HL-60/S4 treated with phorbol 12-myristate 13-acetate at 8.2 ng/mL for 4 days and 3 days (cell line): ENCODE results near the gene CASS4.
"Not testable (repeated sequence)": the region's sequence is repeated elsewhere in the genome, so short reads cannot be mapped to it uniquely, and the experiment has no call there.

Experiments
- in situ Hi-C: fragments of 300-500 bp; cut with MboI; formaldehyde crosslinking; loops from 2 replicates; pipeline ENCODE4 v1.15.0; 2022; ENCODE audit warnings: low sequenced_read_pairs

The CASS4 gene, protein sequence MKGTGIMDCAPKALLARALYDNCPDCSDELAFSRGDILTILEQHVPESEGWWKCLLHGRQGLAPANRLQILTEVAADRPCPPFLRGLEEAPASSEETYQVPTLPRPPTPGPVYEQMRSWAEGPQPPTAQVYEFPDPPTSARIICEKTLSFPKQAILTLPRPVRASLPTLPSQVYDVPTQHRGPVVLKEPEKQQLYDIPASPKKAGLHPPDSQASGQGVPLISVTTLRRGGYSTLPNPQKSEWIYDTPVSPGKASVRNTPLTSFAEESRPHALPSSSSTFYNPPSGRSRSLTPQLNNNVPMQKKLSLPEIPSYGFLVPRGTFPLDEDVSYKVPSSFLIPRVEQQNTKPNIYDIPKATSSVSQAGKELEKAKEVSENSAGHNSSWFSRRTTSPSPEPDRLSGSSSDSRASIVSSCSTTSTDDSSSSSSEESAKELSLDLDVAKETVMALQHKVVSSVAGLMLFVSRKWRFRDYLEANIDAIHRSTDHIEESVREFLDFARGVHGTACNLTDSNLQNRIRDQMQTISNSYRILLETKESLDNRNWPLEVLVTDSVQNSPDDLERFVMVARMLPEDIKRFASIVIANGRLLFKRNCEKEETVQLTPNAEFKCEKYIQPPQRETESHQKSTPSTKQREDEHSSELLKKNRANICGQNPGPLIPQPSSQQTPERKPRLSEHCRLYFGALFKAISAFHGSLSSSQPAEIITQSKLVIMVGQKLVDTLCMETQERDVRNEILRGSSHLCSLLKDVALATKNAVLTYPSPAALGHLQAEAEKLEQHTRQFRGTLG

DNA sequence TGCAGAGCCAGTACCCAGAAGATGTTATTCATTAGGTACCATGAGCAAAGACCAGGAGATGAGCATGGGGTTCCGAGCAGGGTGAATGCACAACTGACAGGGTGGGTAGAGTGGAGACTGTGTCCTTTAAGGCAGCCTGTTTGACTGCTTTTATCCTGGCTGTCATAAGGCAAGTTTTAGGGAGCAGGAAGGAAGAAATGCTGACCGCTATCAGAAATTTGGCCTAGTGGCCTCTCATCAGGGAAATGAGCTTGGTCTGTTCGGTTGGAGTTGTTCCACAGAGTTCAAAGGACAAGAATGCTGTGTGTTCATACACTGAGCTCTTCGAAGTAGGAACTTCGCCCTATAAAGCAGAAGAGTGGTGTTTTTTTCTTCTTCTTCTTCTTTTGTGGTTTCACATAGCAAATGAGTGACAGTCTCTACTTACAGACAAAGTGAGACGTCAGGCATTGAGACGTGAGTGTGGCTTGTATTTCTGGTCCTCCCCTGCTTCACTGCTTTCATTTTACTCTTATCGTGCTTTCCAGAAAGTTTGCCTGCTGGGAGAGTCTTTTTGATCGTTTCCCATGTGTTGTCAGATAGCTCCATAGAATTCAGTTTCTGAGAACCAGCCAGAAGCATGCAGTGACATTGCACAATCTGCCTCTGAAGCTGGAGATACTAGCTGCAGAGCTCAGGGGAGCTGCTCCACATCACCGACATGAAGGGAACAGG is at the start of gene CASS4:
CASS4 (plus strand) TSS at position 502 of the 714 bp plus-strand sequence; CDS start at position 701, 199 bp downstream.
- in situ Hi-C loops: no loop called here

DNA sequence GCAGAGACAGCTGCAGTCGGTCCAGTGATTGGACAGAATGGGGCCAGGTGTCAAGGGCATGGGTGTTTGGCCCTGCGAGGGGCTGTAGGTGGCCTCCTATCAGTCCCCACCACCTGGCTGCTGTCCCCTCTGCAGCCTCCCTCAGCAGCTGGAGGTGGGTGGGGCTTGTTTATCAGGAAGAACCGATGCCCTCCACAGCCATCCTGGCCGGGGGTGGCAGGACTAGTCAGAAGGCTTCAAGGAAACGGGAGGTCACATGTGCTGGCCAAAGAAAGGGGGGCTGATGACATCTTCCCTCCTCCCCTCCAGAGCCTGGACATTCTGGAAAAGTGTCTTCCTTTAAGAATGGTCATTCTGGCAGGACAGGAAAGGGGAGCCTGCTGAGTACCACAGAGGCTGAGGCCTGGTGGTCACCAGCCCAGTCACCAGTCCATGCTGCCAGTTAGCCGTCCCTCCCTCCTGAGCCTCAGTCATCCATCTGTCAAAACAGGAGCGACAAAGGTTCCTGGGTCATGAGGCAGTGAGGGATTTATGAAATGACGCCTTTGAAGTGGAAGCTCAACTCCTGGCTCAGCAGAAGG is 49.1 kb upstream of the CASS4 start:
- in situ Hi-C loops: no loop called here

DNA sequence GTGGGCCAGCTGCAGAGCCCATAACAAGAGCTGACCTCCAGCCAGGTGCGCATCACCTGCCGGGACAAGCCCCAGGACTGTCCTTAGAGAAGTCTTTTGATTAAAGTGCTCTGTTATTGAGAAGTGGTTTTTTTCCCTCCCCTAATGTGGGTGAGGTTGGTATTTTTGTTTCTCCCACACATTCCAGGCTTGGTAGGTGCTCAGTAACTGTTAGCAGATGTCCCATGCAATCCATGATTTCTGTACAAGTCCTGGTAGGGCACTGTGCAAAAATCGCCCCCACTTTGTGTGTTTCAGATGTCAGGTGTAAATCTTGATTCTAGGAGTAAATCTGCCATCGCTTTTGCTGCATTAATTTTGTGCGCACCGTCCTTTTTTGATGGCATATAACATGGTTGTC is 48.6 kb upstream of the CASS4 start:
- in situ Hi-C loops: no loop called here

DNA sequence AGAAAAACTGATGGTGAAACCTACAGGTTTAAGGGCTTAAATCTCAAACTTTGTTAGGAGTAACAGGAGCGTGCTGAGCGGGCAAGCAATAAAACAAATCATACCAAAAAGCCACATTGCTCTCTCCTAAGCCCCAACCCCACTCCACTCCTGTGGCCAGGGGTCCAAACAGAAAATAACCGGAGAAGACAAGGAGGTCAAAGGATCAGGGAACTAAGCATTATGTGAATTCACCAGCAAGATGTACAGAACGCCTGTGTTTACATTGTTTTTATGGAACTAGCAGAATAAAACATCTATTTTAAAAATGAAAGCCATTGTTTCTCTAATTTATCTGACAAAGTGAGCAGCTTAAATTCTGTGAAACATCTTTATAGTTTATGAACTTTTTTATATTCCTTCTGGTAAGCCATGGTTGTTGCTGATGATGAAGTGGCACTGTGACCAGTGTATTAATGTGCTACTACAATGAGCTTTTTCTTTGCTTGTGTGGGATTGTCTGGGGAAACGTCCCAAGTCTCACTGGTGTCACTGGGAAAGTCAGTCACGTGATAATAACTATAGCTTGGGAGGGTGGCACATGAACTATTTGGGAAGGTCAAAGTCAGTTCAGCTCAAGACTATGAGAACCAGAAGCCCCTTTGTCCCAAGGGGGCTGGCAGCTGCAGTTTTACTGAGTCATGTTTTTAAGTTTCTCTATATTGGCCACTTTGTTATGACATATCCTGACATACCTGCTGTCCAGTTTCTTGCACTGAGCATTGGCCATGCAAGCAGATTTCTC is 43.5 kb upstream of the CASS4 start:
- in situ Hi-C loops: no loop called here

DNA sequence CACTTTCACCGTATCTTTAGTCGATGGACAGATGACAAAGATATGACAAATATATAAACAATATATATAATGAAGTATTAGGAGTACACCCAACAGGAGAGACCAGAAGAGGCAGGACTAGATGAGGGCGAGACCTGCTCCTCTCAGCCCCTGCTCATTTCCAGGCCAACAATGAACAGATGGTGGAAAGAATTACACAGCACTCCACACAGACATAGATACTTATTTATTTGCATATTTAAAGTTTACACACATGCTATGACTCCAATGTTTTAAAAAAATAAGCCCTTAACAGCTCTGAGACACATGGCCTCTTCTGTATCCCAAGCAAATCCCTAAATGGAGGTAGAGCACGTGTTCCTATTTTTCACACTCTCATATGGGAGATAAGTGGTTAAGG is 42.9 kb upstream of the CASS4 start:
- in situ Hi-C loops: no loop called here

DNA sequence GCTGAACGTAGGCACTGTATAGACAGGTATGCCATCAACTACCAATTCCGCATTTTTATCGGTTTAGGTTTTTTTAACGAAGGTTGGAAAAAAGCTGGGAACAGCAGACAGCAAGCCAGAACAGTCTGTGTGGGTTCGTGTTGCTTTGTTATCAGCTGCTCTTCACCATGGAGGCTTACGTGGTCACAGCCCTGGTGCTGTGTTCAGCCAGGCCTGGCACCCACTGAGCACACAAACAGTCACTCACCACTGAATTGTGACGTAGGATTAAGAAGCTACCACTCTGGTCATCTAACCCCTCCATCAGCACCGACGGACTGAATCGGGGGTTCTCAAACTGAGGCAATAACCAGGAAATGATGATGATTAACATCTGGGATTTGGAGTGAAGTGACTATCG is 40.1 kb upstream of the CASS4 start:
- in situ Hi-C loops: no loop called here

DNA sequence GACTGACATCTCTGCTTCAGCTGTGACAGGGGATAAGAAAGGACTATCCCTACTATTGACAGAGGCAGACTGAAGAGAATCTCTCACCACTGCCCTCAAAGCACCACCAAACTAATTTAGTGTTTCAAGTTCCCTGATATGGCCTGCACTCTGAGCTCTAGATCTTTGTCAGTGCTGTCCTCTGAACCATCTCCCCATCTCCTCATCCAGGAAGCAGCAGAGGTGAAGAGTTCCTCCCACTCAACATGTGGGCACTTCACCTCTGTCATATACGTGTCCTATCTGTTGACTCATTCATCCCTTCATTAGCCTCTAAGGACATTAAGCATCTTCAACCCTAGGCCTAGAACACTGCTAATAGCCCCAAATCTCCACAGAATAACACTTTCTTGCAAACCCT is 39.2 kb upstream of the CASS4 start:
- in situ Hi-C loops: no loop called here

DNA sequence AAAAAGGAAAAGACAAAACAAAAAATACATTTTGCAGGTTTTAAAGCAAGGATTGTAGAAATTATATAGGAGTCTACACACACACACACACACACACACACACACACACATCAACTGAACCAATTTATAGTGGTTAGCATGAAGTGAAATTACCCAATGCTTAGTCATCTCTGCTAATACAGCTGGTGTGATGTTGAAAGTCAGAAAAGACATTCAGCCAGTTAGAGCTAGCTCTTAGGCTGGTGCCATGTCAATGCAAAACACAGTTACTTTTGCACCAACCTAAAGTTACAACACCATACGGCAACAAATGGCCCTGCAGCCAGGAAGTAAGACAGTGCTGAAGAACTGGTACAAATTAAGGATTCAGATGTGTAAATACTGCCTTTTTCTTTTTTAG is 38.1 kb upstream of the CASS4 start:
- in situ Hi-C loops: no loop called here

DNA sequence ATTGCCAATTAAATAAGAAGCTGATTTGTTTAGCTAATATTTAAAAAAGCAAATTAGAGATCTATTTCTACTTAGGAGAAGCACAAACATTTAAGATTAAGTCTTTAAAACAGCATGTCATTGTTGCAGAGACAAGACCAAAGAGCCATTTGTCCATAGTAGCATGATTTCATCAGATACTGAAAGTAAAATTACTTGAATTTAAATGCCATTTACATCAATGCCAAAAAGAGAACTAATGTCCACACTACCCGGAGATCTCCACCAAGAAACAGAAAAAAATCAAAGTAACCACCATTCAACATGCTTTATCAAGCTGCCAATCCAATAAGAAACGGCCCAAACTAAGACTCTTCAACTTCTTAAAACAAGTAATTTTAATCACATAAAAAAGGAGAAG is 35.7 kb upstream of the CASS4 start:
- in situ Hi-C loops: no loop called here

DNA sequence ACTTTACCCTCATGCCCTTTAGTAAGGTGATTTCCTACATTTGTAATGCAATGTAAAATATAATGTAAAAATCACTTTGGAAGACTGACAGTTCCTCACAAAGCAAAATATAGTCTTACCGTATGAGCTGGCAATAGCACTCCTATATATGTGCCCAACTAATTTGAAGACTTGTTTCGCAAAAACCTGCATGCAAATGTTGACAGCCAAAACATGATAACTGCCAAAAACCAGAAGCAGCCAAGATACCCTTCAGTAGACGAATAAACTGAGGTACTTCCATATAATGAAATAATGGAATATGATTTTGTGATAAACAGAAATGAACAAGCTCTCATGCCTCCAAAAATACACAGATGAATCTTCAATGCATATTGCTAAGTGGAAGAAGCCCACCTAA is 33.7 kb upstream of the CASS4 start:
- in situ Hi-C loops: no loop called here

DNA sequence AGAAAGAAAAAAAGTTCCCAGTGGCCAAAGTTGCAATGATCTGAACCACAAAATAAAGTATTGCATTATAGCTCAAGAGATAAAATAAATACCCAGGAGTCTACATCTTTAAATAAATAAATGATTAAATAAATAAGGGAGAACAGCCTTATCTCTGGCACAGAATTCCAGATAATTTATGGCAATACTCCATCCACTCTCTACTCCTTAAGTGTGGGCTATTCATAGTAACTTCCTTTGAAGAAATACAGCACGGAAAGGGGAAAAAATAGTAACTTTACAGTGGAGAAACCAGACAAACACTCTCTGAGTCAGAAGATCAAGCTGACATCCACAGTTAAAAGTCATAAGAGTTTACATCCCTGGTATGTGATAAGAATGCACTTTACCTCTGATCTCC is 31.7 kb upstream of the CASS4 start:
- in situ Hi-C loops: no loop called here

DNA sequence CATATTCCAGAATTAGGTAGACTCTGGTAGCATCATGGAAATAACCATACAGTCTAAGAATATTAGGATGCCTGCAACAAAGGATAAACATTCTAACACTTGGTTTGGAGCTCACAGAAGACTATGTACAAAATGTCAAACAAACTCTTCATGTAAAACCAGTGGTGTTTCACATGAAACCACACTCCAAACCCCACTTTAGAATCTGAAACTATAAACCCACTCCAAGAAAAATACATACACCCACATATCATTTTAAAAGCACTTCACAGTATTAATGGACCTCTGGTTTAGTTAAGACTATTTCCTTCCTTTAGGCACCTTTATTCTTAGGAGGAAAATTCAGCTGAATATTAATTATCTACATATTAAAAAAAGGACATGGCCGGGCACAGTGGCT is 30.6 kb upstream of the CASS4 start:
- in situ Hi-C loops: no loop called here

DNA sequence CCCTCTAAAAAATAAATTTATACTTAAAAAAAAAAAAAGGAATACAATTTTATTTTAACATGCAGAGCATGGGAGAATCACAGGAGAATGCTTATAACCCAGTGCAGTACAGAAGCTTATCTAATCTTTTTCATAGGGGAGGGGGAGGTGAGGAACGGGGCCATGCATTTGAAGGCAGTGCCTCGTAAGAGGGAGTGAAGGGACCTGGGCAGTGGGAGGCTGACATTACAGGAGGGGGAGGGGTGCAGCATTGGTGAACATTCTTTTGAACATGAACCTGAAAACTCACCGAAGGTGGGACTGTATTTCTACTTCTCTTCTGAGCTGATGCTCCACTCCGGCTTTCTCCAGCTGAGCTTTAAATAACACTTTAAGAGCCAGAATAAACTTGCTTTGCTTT is 29.4 kb upstream of the CASS4 start:
- in situ Hi-C loops: no loop called here

DNA sequence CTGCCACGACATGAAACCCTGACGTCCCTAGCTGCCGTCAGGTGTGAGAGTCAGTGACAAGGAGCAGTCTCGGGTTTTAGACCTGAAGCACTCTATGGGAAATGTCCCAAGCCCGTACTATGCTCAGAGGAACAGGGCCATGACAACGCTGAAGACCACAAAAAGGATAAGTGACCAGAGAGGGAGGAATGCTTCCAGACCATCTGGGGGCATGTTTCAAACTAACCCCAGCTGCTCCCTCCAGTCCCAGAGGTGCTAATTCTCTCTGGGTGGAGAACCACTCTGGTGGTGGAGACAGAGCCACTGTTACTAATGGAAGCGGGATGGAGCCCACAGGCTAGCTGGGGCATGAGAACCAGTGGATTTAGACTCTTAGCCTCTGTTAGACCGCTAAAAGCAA is 28.7 kb upstream of the CASS4 start:
- in situ Hi-C loops: no loop called here

DNA sequence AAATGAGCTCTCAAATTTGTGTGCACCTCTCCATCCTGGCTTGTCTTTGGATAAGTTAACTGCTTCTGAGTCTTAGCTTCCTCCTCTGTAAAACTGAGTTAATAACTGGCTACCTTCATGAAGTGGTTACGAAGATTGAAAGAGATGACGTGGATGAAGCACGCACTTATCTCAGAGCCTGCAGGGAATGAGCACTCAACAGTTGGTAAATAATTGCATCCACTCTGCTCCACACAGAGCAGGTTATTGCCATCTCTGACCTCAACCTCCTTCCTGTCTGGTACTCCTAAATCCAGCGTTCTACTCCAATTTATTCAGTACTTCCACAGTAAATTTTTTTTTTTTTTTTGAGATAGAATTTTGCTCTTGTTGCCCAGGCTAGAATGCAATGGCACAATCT is 26.9 kb upstream of the CASS4 start:
- in situ Hi-C loops: no loop called here

DNA sequence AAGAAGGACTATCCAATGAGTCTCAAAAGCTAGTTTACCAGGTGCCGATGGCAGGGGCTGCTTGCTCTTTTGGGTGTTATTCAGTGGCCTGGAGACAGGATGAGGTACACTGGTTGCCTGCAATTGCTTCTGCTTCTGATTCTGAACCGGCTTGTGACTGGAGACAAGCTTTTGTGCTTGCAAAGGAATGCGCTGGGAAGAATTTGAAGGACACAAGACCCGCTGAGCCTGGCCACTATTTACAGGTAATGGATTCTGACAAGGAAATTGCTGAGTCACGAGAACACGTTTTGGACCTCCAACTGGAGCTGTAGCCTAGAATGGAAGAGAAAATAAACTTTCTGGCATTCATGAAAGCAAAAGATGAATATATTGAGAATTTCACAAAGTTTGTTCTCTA is 25.8 kb upstream of the CASS4 start:
- in situ Hi-C loops: no loop called here

DNA sequence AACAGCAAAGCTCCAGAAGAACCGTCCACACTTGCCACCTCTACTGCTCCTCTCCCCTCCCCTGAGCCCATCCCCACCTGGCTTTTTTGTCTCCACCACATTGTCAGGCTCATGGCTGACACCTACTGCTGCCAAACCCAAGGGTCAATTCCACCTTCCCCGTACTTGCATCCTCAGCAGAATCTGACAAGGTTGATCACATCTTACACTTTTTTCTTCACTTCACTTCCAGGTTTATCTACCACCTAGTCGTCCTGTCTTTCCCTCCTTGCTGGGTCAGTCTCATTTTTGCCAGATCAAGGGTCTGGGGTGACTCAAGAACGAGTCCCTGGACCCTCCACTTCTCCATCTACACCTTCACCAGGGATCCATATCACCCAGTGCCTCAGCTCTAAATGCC is 23.2 kb upstream of the CASS4 start:
- in situ Hi-C loops: no loop called here

DNA sequence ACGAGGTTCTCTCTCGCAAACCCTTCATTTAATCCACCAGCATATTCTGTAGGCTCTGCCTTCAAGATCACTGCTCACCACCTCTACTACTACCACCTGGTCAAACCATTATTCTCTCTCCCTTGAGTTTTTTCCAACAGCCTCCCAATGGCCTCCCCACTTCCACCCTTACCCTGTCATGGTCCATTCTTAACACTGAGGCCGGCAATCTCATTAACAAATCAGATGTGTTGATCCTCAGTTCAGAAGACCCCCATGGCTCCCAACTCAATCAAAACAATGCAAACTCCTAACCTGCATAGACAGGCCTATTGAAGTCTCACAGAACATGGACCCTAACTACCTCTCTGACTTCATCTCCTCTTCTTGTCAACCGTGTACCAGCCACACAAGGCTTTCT is 22.3 kb upstream of the CASS4 start:
- in situ Hi-C loops: no loop called here

DNA sequence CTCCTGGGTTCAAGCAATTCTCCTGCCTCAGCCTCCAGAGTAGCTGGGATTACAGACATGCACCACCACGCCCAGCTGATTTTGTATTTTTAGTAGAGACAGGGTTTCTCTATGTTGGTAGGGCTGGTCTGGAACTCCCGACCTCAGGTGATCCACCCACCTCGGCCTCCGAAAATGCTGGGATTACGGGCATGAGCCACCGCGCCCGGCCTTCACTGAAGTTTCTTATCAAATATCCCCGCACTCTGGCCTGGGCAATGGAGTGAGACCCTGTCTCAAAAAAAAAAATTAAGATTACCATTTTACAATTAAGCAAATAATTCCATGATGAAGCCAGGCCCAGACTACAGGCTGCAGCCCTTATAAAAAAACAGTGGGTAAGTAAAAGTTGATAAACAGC is 21.7 kb upstream of the CASS4 start:
- in situ Hi-C loops: not testable (repeated sequence)

DNA sequence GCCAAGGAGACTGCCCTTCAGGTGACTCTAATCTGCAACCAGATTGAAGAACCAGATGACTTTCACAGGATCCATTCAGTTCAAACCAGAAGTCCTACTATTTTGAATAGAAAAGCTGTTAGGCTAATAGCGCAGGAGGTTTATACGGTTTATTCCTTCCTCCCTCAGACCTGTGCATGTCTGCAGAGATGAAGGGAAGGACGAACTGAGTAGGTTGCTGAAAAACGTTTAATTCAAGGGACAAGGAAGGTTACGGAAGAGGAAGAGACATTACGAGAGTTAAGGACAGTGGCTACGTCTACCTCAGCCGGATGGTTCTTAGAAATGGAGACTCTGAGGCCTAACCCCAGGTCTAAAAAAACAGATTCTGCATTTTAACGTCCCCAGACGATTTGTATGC is 21.0 kb upstream of the CASS4 start:
- in situ Hi-C loops: no loop called here
